Pancreas (tissue), 10 donors: ENCODE data around the gene NKX2-1. TPM values are rescaled to one million over a fixed set of nuclear protein-coding genes. Genes with fewer than 3 reads are reported as not detected.

ENCODE experiments used
- ATAC-seq, 4 donors: fragments of 200-7000 bp; cut with Tn5 transposase; one replicate each; pipeline versions ENCODE4 v1.8.0 to v1.9.1; 2020; ENCODE audit warnings: mild to moderate bottlenecking in 4 of 4, moderate library complexity in 4 of 4
- DNase-seq, 6 donors: peaks; one replicate each; pipeline ENCODE4 v3.0.0-alpha.2; 2020
- FAIRE-seq: peaks from 2 replicates; lab custom pipeline; 2012; peaks lifted over from hg19 to GRCh38; lab: Jason Lieb, UNC
- H3K27ac ChIP-seq, 4 donors: fragments of 200-600 bp; sonication (generic); 1 replicate in 3 of 4; 2 replicates in 1 of 4; pipeline versions ENCODE4 v1.5.0 to v1.8.0; 2020
- H3K27me3 ChIP-seq, 4 donors: fragments of 200-600 bp; one replicate each; pipeline ENCODE4 v1.8.0; 2021
- H3K36me3 ChIP-seq, 3 donors: fragments of 200-600 bp; sonication (generic) in 1 of 3; one replicate each; pipeline versions ENCODE4 v1.5.0 to v1.8.0; 2020 to 2021
- H3K4me1 ChIP-seq, 3 donors: fragments of 200-600 bp; one replicate each; pipeline ENCODE4 v1.8.0; 2021
- H3K4me3 ChIP-seq, 4 donors: fragments of 200-600 bp; sonication (generic) in 2 of 4; one replicate each; pipeline versions ENCODE4 v1.5.0 to v1.8.0; 2020 to 2021
- H3K9me3 ChIP-seq, 4 donors: fragments of 200-600 bp; one replicate each; pipeline ENCODE4 v1.8.0; 2021
- WGBS, 2 donors: extraction: QIAGEN DNeasy Blood & Tissue Kit; methylation state at CpG; one replicate each; pipeline ENCODE4 v1.1.7; 2013; 5-methylcytosine and 5-hydroxymethylcytosine counted together
- intact Hi-C, 3 donors: fragments of 100-400 bp; cut with DNase I; formaldehyde crosslinking; loops; one replicate each; pipeline versions ENCODE4 v1.11.1 to v1.14.2; 2022
- polyA plus RNA-seq, 2 donors: library from polyadenylated mRNA; stranded (reverse); fragments of 200-250 nt; gene quantifications; one replicate each; pipeline ENCODE4 v1.2.3, GENCODE V29; 2013
- total RNA-seq, 6 donors: library from RNA; stranded (reverse); fragmentation: NEBNext Ultra II Directional in 4 of 6; extraction: Animal tissue kit (Norgen Biotek cat#: 25700) in 4 of 6; gene quantifications; one replicate each; pipeline versions ENCODE4 v1.2.1 to v1.2.4, GENCODE V29; 2021 to 2023
- TF ChIP-seq, protein P1 (sequence below), 4 donors: fragments of 200-600 bp; sonication (generic) in 3 of 4; IDR thresholded peaks; one replicate each; pipeline versions ENCODE4 v1.5.0 to v1.8.0; 2021; ENCODE audit warnings: antibody characterized with exemption in 4 of 4
- donor health status: healthy with polysubstance abuse.
- donor health status: DM: no; HTN: no; CAD: no; lungs with moderate emphysema.
- donor health status: DM: no; HTN: no; CAD: no.
- donor health status: control.
- donor health status: control.
- donor health status: Bipolar disorder and iron deficiency.
- donor health status: DM: yes; HTN: yes; CAD: no.
- donor health status: DM: no; HTN: no; CAD: no.
- donor health status: DM: no; HTN: no; CAD: no.
- donor health status: DM: yes; HTN: yes; CAD: no.

The NKX2-1 gene
- total and polyA plus RNA-seq, 8 donors = 0.25 TPM; not detected in 7

DNA sequence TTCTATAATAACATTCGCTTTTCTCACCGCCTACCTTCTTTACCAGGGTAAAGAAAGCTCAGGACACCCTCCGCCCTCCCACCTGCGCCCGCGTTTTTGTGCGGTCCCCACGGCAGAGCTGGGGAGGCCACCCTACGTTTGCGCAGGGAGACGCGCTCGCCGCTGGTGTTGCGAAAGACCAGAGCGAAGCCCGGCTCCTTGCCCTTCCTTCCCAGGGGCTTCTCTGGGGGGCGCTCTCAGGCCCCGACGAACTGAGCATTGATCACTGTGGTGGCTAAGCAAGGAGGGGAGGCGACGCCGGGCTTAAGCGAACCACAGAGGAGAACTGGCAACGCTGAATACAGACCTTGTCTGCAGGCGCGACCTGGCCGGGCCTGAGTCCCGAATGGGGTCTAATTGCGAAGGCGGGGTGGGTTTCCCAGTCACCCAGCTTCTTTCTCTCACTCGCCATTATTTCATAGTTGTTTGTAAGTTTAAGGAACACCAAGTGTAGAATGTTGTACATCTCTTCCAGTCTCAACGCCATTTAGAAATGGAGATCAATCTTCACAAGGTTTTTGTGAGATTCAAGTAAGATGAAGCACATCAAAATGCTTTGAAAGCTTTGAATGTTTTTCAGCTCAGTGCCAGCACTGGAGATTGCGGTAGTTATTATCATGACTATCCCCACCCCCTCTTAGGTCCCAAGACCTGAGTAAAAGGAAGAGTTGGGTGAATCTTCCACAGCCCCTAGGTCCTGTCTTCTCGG, 1.7 kb upstream of the NKX2-1 start:
- Histone ChIP-seq H3K27ac (no peak overlapping the region), H3K9me3 (no peaks in the 10 kb centered on the region), H3K4me1 (peaks cover 3 to 16% (median 12%) of the 10 kb centered on the region in 3 donors), H3K27me3 (peaks cover 5 to 84% (median 13%) of the 10 kb centered on the region in 4 donors), H3K36me3 (no peaks in the 10 kb centered on the region), H3K4me3 (no peak overlapping the region)
- 7% methylated on average over 34 to 35 of the region's 35 CpGs for WGBS, 2 donors
- no peak for FAIRE-seq
- TF ChIP-seq, protein P1, sequence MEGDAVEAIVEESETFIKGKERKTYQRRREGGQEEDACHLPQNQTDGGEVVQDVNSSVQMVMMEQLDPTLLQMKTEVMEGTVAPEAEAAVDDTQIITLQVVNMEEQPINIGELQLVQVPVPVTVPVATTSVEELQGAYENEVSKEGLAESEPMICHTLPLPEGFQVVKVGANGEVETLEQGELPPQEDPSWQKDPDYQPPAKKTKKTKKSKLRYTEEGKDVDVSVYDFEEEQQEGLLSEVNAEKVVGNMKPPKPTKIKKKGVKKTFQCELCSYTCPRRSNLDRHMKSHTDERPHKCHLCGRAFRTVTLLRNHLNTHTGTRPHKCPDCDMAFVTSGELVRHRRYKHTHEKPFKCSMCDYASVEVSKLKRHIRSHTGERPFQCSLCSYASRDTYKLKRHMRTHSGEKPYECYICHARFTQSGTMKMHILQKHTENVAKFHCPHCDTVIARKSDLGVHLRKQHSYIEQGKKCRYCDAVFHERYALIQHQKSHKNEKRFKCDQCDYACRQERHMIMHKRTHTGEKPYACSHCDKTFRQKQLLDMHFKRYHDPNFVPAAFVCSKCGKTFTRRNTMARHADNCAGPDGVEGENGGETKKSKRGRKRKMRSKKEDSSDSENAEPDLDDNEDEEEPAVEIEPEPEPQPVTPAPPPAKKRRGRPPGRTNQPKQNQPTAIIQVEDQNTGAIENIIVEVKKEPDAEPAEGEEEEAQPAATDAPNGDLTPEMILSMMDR (IDR thresholded peaks at IDR 0.05) = no peak
- intact Hi-C loops = no loop called here
- no peak for ATAC-seq
- peak in 1 of 6 donors; percentile 54 for DNase-seq

DNA sequence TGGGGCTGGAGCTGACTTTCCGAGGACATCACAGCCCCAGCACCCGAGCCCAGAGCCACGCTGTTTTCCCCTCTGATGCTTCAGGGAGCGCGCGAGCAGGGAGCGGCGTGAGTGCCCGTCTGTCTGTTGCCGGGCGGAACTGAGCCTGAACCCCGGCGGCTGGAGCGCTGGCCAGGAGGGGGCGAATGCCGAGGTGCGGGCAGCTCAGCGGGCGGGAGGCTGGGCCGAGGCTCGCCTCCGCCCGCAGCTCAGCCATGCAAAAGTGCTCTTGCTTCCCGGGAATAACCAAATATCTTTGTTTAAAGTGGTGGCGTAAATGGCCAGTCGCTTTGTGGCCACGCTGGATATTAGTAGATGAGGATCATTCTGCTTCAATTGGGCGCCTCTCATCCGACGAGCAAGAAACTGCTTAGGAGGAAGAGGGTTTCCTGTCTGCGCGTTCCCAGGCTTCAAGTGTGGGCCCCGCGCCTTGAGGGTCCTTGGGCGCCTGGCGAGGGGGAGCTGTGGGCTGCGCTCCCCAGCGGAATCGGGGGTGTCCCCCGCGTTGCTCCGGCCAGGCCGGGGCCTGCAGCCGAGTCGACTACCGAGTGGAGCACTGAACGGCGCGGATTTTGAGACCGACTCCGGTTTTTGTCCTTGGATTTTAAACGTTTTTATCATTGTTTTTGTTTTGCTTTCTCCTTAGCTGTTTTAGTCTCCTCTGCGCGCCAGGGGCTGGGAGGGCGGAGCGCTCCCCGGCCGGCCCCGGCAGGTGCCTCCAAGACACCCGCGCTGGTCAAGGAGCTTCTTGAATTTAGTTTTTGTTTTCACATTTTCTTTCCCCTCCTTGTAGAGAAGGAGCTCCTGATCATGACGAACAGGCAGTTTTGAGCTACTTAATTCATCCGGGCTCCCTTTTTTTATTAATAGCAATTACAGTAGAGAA, 831 bp upstream of the NKX2-1 start:
- peak overlapping the region in 2 of 4 donors; percentile 20 to 42 for H3K4me3 ChIP-seq
- H3K36me3 ChIP-seq = no peaks in the 10 kb centered on the region
- no peak overlapping the region for H3K27ac ChIP-seq
- DNase-seq (peak in 1 of 6 donors; percentile 78), ATAC-seq (peak in 3 of 4 donors; percentile 63 to 70 (median 65)), FAIRE-seq (no peak)
- peaks cover 0 to 84% (median 16%) of the 10 kb centered on the region in 4 donors for H3K27me3 ChIP-seq
- WGBS, 2 donors = 1% methylated on average over 60 to 63 of the region's 63 CpGs
- no peaks in the 10 kb centered on the region for H3K9me3 ChIP-seq
- intact Hi-C loops = no loop called here
- peaks cover 3 to 16% (median 12%) of the 10 kb centered on the region in 3 donors for H3K4me1 ChIP-seq
- TF ChIP-seq, protein P1 (IDR thresholded peaks at IDR 0.05) = peak in 1 of 4 donors; percentile 15

DNA sequence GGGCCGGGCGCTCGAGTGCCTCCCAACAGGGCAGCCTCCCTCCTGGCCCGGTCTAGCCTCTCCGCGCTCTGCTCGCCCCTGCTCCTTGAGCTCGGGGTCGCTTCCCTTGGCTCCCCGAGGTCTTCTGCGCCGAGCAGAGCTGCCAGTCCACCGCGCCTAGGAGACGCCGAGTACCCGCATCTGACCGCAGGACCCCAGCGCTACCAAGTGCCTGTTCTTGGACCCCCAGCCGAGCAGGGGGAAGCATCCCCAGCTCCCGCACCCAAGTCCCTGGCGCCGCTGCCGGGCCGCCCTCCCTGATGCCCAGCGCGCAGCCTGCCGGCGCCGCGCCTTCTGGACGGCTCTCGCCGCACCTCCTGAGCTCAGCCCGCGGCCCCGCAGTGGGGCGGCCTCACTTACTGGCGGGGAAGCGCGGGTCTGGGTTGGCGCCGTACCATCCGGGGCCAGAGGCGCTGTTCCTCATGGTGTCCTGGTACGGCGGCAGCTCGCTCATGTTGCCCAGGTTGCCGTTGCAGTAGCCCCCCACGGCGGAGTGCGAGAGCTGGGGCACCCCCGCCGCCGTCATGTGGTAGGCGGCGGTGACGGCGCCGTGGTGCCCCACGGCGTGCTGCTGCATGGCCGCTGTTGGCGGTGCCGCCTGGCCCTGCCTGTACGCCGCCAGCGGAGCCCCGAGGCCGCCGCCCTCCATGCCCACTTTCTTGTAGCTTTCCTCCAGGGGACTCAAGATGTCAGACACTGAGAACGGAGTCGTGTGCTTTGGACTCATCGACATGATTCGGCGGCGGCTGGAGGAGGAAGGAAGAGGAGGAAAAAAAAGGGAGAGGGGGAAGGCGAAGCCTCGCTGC, 1.2 kb downstream of the NKX2-1 start:
- FAIRE-seq = no peak
- peak in 2 of 4 donors; percentile 7 to 46 for ATAC-seq
- Histone ChIP-seq H3K4me3 (peak overlapping the region in 2 of 4 donors; percentile 1 to 42), H3K36me3 (no peaks in the 10 kb centered on the region), H3K9me3 (no peaks in the 10 kb centered on the region), H3K4me1 (peaks cover 3 to 16% (median 12%) of the 10 kb centered on the region in 3 donors), H3K27ac (no peak overlapping the region), H3K27me3 (peaks cover 0 to 87% (median 20%) of the 10 kb centered on the region in 4 donors)
- intact Hi-C loops = no loop called here
- peak in 1 of 6 donors; percentile 83 for DNase-seq
- TF ChIP-seq, protein P1 (IDR thresholded peaks at IDR 0.05) = no peak
- 2 to 3% methylated on average over 71 to 79 of the region's 79 CpGs for WGBS, 2 donors

DNA sequence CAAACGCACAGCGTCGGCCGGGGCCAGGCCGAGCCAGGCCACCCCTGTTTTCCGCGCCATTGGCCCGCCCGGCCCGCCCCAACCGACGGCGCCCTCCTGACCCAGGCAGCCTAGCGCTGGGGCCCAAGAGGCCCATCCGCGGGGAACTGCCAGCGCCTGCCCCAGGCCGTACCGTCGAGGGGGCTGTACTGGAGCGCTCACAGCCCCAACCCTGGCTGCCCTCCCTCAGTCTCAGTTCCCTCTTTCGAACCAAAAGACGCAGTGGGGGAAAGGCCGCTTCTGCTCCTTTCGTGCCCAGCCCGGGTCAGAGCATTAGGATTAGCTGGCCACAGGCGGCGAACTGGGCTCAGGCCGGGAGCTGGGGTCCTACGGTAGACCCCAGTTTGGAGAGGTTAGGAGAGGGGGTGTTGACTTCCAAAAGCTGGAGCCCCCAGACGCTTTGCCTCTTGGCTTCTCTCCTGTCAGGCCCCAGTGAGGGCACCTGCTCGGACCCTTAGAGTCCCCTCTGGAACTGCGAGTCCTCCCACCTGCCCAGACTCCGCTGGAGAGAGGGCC, 1.9 kb downstream of the NKX2-1 start:
- H3K4me3 ChIP-seq = no peak overlapping the region
- peaks cover 3 to 16% (median 12%) of the 10 kb centered on the region in 3 donors for H3K4me1 ChIP-seq
- TF ChIP-seq, protein P1 (IDR thresholded peaks at IDR 0.05) = no peak
- no peak overlapping the region for H3K27ac ChIP-seq
- ATAC-seq (no peak), FAIRE-seq (no peak), DNase-seq (no peak)
- H3K9me3 ChIP-seq = no peaks in the 10 kb centered on the region
- no peaks in the 10 kb centered on the region for H3K36me3 ChIP-seq
- intact Hi-C loops = no loop called here
- H3K27me3 ChIP-seq = peaks cover 0 to 87% (median 20%) of the 10 kb centered on the region in 4 donors
- WGBS, 2 donors = 3 to 4% methylated on average over 27 to 34 of the region's 34 CpGs
